HepG2 (cell line): Measurements from ENCODE around the gene LIMA1. TPM values are rescaled to one million over a fixed set of nuclear protein-coding genes. Genes with fewer than 3 reads are reported as not detected.
A peak's percentile ranks its signal among the peaks of the same experiment; 100 is the strongest.

Experiments
- ASH2L ChIP-seq: fragments of 300-600, 200-600 bp; sonication (generic); IDR thresholded peaks from 2 replicates; pipeline ENCODE4 v1.7.0; 2017; ENCODE audit warnings: low read depth, mild to moderate bottlenecking, moderate library complexity, mixed read lengths, low read length; ENCODE audit not compliant: insufficient read length
- BRF2 ChIP-seq: sonication (generic); formaldehyde crosslinking; IDR thresholded peaks from 2 replicates; pipeline ENCODE4 v1.8.1; 2022; ENCODE audit warnings: mild to moderate bottlenecking, missing genetic modification reagents
- DMAP1 ChIP-seq: IDR thresholded peaks from 2 replicates; pipeline ENCODE4 v1.6.1; 2016
- GMEB2 ChIP-seq: IDR thresholded peaks from 2 replicates; pipeline ENCODE4 v1.6.1; 2016; ENCODE audit warnings: missing biosample characterization, missing genetic modification reagents, low read depth
- HHEX ChIP-seq: IDR thresholded peaks from 2 replicates; pipeline ENCODE4 v1.6.1; 2016; ENCODE audit warnings: control low read depth
- HNRNPLL ChIP-seq: fragments of 200-400 bp; formaldehyde crosslinking; IDR thresholded peaks from 2 replicates; pipeline ENCODE4 v1.6.1; 2017; ENCODE audit warnings: mild to moderate bottlenecking, low read depth, low read length; ENCODE audit not compliant: poor library complexity, severe bottlenecking
- MBD4 ChIP-seq: IDR thresholded peaks from 2 replicates; pipeline ENCODE4 v1.6.1; 2012; ENCODE audit warnings: low read length, inconsistent platforms, borderline replicate concordance
- MZF1 ChIP-seq: sonication (generic); formaldehyde crosslinking; IDR thresholded peaks from 2 replicates; pipeline ENCODE4 v1.8.1; 2023; ENCODE audit warnings: mild to moderate bottlenecking, missing genetic modification reagents, borderline replicate concordance
- NFYC ChIP-seq: IDR thresholded peaks from 2 replicates; pipeline ENCODE4 v1.6.1; 2016; ENCODE audit warnings: missing genetic modification reagents, missing compliant biosample characterization
- SNAPC2 ChIP-seq: sonication (generic); formaldehyde crosslinking; IDR thresholded peaks from 2 replicates; pipeline ENCODE4 v1.8.1; 2022; ENCODE audit warnings: mild to moderate bottlenecking, missing genetic modification reagents
- SRSF4 ChIP-seq: fragments of 200-400 bp; formaldehyde crosslinking; IDR thresholded peaks from one replicate; pipeline ENCODE4 v1.6.1; 2018; ENCODE audit warnings: mild to moderate bottlenecking, low read depth, low read length, moderate library complexity; ENCODE audit not compliant: poor library complexity, severe bottlenecking
- TAF1 ChIP-seq: sonication (generic); formaldehyde crosslinking; IDR thresholded peaks from 2 replicates; pipeline ENCODE4 v1.4.0; 2020; ENCODE audit warnings: missing genetic modification reagents
- TCF7L2 ChIP-seq: IDR thresholded peaks from 2 replicates; pipeline ENCODE4 v1.6.1; 2011; ENCODE audit warnings: mild to moderate bottlenecking, low read depth, low read length, moderate library complexity
- TRAFD1 ChIP-seq: sonication (generic); formaldehyde crosslinking; IDR thresholded peaks from 2 replicates; pipeline ENCODE4 v1.5.1; 2020; ENCODE audit warnings: missing genetic modification reagents, mild to moderate bottlenecking, borderline replicate concordance
- ZNF20 ChIP-seq: sonication (generic); formaldehyde crosslinking; IDR thresholded peaks from 2 replicates; pipeline ENCODE4 v1.4.0; 2020; ENCODE audit warnings: mild to moderate bottlenecking, moderate library complexity, missing genetic modification reagents
- ZNF205 ChIP-seq: IDR thresholded peaks from 2 replicates; pipeline ENCODE4 v1.6.1; 2018; ENCODE audit warnings: missing biosample characterization, missing genetic modification reagents
- ZNF367 ChIP-seq: sonication (generic); formaldehyde crosslinking; IDR thresholded peaks from 2 replicates; pipeline ENCODE4 v1.4.0; 2020; ENCODE audit warnings: missing genetic modification reagents, borderline replicate concordance
- ZNF446 ChIP-seq: sonication (generic); formaldehyde crosslinking; IDR thresholded peaks from 2 replicates; pipeline ENCODE4 v1.5.0; 2020; ENCODE audit warnings: mild to moderate bottlenecking, missing genetic modification reagents
- ZNF549 ChIP-seq: sonication (generic); formaldehyde crosslinking; IDR thresholded peaks from 2 replicates; pipeline ENCODE4 v1.5.0; 2020; ENCODE audit warnings: missing genetic modification reagents
- ZNF850 ChIP-seq: sonication (generic); formaldehyde crosslinking; conservative IDR thresholded peaks from 2 replicates; pipeline ENCODE4 v1.9.0; 2021; ENCODE audit warnings: mild to moderate bottlenecking, missing genetic modification reagents
- ZNF879 ChIP-seq: sonication (generic); formaldehyde crosslinking; IDR thresholded peaks from 2 replicates; pipeline ENCODE4 v1.8.1; 2023; ENCODE audit warnings: missing genetic modification reagents
- ZSCAN30 ChIP-seq: sonication (generic); formaldehyde crosslinking; IDR thresholded peaks from 2 replicates; pipeline ENCODE4 v1.5.0; 2020; ENCODE audit warnings: mild to moderate bottlenecking, missing genetic modification reagents
- ZSCAN31 ChIP-seq: sonication (generic); formaldehyde crosslinking; IDR thresholded peaks from 2 replicates; pipeline ENCODE4 v1.5.0; 2020; ENCODE audit warnings: low read depth, mild to moderate bottlenecking, missing genetic modification reagents
- polyA plus RNA-seq, 8 experiments: library from polyadenylated mRNA; depleted of rRNA in 3 of 8; stranded (reverse) in 7 of 8; unstranded in 1 of 8; fragments of >200 nt; fragmentation: Illumina TruSeq in 4 of 8; extraction: Trizol in 4 of 8; gene quantifications; 2 replicates each; pipeline versions ENCODE4 v1.2.1 to v1.2.3, GENCODE V29; 2011 to 2016; ENCODE audit warnings: low read depth in 4 of 8, missing spikeins in 1 of 8, mixed read lengths in 1 of 8; ENCODE audit not compliant: insufficient read depth in 1 of 8
- total RNA-seq, 5 experiments: library from RNA; depleted of rRNA; stranded (reverse); fragments of >200 nt; fragmentation: Illumina TruSeq; extraction: Trizol; gene quantifications; 2 replicates each; pipeline ENCODE4 v1.2.3, GENCODE V29; 2016; ENCODE audit warnings: low read depth in 1 of 5
- TF ChIP-seq, protein P1 (sequence below): sonication (generic); formaldehyde crosslinking; conservative IDR thresholded peaks from 2 replicates; pipeline ENCODE4 v1.5.0; 2020; ENCODE audit warnings: missing genetic modification reagents

The LIMA1 gene
- total and polyA plus RNA-seq, 2 of the 13 experiments (the other 11 are each of a cell fraction or from before 2014, with no cell fraction given), result 13.0 to 19.8 TPM

- peak; percentile 95 for TF ChIP-seq GMEB2
- TF ChIP-seq ZNF205, result no peak
- no peak for TF ChIP-seq ZNF850 (CRISPR knock-in tag)
- no peak for TF ChIP-seq BRF2 (CRISPR knock-in tag)
- TF ChIP-seq ZSCAN31 (CRISPR knock-in tag), result no peak
- TF ChIP-seq TRAFD1 (CRISPR knock-in tag), result no peak
- TF ChIP-seq TAF1 (CRISPR knock-in tag), result peak; percentile 87
- no peak for TF ChIP-seq NFYC
- TF ChIP-seq ZNF446, result peak; percentile 62; the same call in 1 of the 2 replicates
- TF ChIP-seq ZSCAN30 (CRISPR knock-in tag), result no peak
- no peak for TF ChIP-seq MBD4
- no peak for TF ChIP-seq ZNF549
- TF ChIP-seq ZNF879 (CRISPR knock-in tag), result no peak
- TF ChIP-seq ASH2L, result peak; percentile 79
- TF ChIP-seq, protein P1, sequence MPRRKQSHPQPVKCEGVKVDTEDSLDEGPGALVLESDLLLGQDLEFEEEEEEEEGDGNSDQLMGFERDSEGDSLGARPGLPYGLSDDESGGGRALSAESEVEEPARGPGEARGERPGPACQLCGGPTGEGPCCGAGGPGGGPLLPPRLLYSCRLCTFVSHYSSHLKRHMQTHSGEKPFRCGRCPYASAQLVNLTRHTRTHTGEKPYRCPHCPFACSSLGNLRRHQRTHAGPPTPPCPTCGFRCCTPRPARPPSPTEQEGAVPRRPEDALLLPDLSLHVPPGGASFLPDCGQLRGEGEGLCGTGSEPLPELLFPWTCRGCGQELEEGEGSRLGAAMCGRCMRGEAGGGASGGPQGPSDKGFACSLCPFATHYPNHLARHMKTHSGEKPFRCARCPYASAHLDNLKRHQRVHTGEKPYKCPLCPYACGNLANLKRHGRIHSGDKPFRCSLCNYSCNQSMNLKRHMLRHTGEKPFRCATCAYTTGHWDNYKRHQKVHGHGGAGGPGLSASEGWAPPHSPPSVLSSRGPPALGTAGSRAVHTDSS (CRISPR knock-in tag), result no peak
- no peak for TF ChIP-seq SRSF4
- TF ChIP-seq DMAP1, result peak; percentile 65; the same call in 1 of the 2 replicates
- TF ChIP-seq HHEX (CRISPR knock-in tag), result no peak
- TF ChIP-seq ZNF20 (CRISPR knock-in tag), result 0 out of 2 replicates have a peak, but pooled peaks have one; percentile 62
- no peak for TF ChIP-seq SNAPC2 (CRISPR knock-in tag)
- peak; percentile 93 for TF ChIP-seq HNRNPLL
- TF ChIP-seq ZNF367 (CRISPR knock-in tag), result no peak
- TF ChIP-seq MZF1 (CRISPR knock-in tag), result no peak
- no peak for TF ChIP-seq TCF7L2
These were observed at the start of gene LIMA1 (continued) for GRCh38 chr12:50283229-50283923.
